Measurements from ENCODE around the gene UBE2D3. TPM values are rescaled to one million over a fixed set of nuclear protein-coding genes. Genes with fewer than 3 reads are reported as not detected.
A peak's percentile ranks its signal among the peaks of the same experiment; 100 is the strongest.

The UBE2D3 gene
- total RNA-seq, 2 donors from 2014 or later, result 149 to 323 TPM

- Histone ChIP-seq H3K27me3 (no peaks in the 10 kb centered on the region), H3K9me3 (no peaks in the 10 kb centered on the region), H3K36me3 (replicated peaks in 1 of 2; ENCODE audit: insufficient read depth in 1 of 2, low read depth in 2 of 2) (no peaks in the 10 kb centered on the region), H3K4me3 (peak within 1 kb of the TSS; percentile 73 to 82), H3K27ac (peak within 1 kb of the TSS; percentile 35 to 91 (median 78)), H3K4me1 (peaks cover 31% of the 10 kb centered on the region)
- TF ChIP-seq POLR2A (IDR thresholded peaks at IDR 0.05), result peak; percentile 56 to 78 (median 74)
- TF ChIP-seq, protein P1, sequence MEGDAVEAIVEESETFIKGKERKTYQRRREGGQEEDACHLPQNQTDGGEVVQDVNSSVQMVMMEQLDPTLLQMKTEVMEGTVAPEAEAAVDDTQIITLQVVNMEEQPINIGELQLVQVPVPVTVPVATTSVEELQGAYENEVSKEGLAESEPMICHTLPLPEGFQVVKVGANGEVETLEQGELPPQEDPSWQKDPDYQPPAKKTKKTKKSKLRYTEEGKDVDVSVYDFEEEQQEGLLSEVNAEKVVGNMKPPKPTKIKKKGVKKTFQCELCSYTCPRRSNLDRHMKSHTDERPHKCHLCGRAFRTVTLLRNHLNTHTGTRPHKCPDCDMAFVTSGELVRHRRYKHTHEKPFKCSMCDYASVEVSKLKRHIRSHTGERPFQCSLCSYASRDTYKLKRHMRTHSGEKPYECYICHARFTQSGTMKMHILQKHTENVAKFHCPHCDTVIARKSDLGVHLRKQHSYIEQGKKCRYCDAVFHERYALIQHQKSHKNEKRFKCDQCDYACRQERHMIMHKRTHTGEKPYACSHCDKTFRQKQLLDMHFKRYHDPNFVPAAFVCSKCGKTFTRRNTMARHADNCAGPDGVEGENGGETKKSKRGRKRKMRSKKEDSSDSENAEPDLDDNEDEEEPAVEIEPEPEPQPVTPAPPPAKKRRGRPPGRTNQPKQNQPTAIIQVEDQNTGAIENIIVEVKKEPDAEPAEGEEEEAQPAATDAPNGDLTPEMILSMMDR (IDR thresholded peaks at IDR 0.05), result peak in 2 of 7 experiments; percentile 3 to 4
- WGBS, 2 donors, result 0% methylated on average over 60 of the region's 60 CpGs; no CpG with 5 or more reads in 1 of the 2 donors
- peak; percentile 81 to 88 (median 84) for DNase-seq
- peak; percentile 97 for ATAC-seq
- intact Hi-C loops (cut with DNase I), result no loop called here
These were observed 66.6 kb downstream of the UBE2D3 start, which contains the start of gene MANBA for GRCh38 chr4:102760645-102761295. MANBA (minus strand) TSS chr4:102760968; CDS start chr4:102760894, 74 bp downstream.

DNA sequence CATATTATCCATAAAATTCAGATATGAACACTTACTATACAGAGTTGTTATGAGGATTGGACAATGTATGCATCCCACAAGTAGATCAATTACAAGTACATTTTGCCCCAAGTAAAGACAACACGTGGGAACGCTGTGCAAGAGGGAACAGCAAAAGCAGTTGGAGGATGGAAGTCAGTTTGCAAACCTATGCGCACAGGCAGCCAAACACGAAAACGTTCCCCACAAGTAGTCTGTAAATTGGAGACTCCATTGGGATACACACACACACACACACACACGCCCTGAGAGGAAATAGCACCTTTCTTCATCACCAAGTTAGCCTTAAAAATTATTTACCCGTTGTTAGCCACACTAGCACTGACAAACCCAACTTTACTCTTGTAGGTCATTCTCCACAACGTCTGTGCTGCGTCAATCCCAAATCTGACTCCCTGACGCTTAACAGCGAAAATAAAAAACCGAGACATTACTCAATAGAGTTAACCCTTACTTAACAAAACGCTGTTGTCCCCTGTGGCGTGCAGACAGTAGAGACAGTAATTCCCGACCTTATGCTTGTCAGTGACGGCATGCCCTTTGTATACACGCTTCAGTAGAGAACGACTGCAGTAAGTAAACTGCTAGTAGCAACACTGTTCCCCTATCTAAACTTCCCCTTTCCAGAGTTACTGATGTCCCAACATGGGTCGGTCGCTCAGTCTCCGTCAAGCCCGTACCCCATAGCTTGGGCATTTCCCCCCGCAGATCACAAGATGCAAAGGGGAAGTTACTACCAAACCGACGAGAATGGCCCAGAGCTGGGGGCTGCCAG, 67.3 kb downstream of the UBE2D3 start:
- peak overlapping the region; percentile 35 to 91 (median 78) for H3K27ac ChIP-seq
- H3K27me3 ChIP-seq, result no peaks in the 10 kb centered on the region
- H3K36me3 ChIP-seq (replicated peaks in 1 of 2; ENCODE audit: insufficient read depth in 1 of 2, low read depth in 2 of 2), result no peaks in the 10 kb centered on the region
- H3K4me3 ChIP-seq, result peak overlapping the region; percentile 73 to 82
- no peak for TF ChIP-seq POLR2A (IDR thresholded peaks at IDR 0.05)
- TF ChIP-seq, protein P1 (IDR thresholded peaks at IDR 0.05), result no peak
- intact Hi-C loops (cut with DNase I), result no loop called here
- no peaks in the 10 kb centered on the region for H3K9me3 ChIP-seq
- WGBS, 2 donors, result 2% methylated on average over 23 to 25 of the region's 25 CpGs
- ATAC-seq, result peak; percentile 28
- DNase-seq, result peak in 3 of 4 donors; percentile 13 to 77 (median 16)
- peaks cover 31% of the 10 kb centered on the region for H3K4me1 ChIP-seq

- H3K4me3 ChIP-seq, result no peak overlapping the region
- WGBS, 2 donors, result 74 to 77% methylated on average over 11 of the region's 11 CpGs
- H3K36me3 ChIP-seq (replicated peaks in 1 of 2; ENCODE audit: insufficient read depth in 1 of 2, low read depth in 2 of 2), result no peaks in the 10 kb centered on the region
- DNase-seq, result no peak
- intact Hi-C loops (cut with DNase I), result no loop called here
- TF ChIP-seq, protein P1 (IDR thresholded peaks at IDR 0.05), result no peak
- TF ChIP-seq POLR2A (IDR thresholded peaks at IDR 0.05), result no peak
- peaks cover 31% of the 10 kb centered on the region for H3K4me1 ChIP-seq
- H3K9me3 ChIP-seq, result no peaks in the 10 kb centered on the region
- peak overlapping the region in 1 of 4 donors; percentile 20 for H3K27ac ChIP-seq
- ATAC-seq, result no peak
- no peaks in the 10 kb centered on the region for H3K27me3 ChIP-seq
These were observed 68.8 kb downstream of the UBE2D3 start for GRCh38 chr4:102758241-102759160.

DNA sequence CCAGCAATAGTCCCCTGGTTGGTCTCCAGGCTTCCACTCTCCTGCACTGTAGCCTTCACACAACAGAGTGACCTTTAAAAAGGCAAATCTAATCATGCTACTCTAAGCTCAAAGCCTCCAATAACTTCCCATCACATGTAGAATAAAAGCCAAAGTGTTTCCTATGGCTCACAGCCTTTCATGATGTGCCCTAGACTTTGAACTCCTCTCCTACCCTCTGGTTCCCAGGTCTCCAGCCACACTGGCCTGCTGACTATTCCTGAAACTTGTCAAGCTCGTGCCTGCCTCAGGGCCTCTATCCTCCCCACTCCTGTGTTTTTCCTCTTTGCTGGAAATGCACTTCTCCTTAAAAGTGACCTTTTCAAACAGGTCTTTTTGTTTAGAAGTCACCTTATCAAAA, 69.7 kb downstream of the UBE2D3 start:
- 18 to 23% methylated on average over 1 of the region's 1 CpG for WGBS, 2 donors
- H3K27ac ChIP-seq, result peak overlapping the region in 1 of 4 donors; percentile 34
- intact Hi-C loops (cut with DNase I), result no loop called here
- no peak for TF ChIP-seq POLR2A (IDR thresholded peaks at IDR 0.05)
- TF ChIP-seq, protein P1 (IDR thresholded peaks at IDR 0.05), result no peak
- H3K4me1 ChIP-seq, result peaks cover 31% of the 10 kb centered on the region
- no peaks in the 10 kb centered on the region for H3K9me3 ChIP-seq
- H3K4me3 ChIP-seq, result no peak overlapping the region
- no peaks in the 10 kb centered on the region for H3K27me3 ChIP-seq
- DNase-seq (no peak), ATAC-seq (no peak)
- H3K36me3 ChIP-seq (replicated peaks in 1 of 2; ENCODE audit: insufficient read depth in 1 of 2, low read depth in 2 of 2), result no peaks in the 10 kb centered on the region
